ENCODE results near the gene SNED1.

The SNED1 gene

DNA sequence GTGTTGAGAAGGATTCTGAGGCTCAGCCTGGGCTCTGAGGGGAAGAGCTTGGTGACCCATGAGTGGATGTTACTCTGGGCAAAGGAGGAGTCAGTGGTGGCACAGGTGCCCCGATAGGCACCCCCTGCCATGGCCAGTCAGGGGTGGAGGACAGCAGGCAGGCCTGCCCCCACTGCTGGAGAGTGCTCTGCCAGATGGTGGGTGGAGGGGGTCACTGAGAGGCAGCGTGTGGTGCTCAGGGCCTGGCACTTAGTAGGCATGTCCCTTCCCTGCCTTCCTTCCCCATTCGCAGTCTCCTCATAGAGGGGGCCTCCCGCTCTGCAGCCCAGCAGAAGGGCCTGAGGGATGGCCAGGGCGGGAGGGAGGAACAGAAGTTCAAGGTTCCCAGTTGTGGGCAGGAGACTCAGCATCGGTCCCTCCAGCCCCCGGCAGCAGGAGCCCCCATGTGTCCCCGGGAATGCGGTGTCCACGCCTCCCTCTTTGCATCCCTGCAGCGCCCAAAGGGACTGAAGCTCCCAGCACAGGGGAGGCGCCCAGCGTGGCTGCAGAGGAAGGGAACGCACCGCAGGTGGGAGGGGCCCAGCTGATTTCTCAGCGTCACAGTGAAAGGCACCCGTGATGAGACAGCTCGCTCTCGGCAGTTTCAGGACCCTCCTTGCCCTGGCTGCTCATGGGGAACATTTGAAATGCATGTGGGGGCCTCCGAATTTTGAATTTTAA lies 5.7 kb upstream of the SNED1 start:
- DNase-seq, result no peak

DNA sequence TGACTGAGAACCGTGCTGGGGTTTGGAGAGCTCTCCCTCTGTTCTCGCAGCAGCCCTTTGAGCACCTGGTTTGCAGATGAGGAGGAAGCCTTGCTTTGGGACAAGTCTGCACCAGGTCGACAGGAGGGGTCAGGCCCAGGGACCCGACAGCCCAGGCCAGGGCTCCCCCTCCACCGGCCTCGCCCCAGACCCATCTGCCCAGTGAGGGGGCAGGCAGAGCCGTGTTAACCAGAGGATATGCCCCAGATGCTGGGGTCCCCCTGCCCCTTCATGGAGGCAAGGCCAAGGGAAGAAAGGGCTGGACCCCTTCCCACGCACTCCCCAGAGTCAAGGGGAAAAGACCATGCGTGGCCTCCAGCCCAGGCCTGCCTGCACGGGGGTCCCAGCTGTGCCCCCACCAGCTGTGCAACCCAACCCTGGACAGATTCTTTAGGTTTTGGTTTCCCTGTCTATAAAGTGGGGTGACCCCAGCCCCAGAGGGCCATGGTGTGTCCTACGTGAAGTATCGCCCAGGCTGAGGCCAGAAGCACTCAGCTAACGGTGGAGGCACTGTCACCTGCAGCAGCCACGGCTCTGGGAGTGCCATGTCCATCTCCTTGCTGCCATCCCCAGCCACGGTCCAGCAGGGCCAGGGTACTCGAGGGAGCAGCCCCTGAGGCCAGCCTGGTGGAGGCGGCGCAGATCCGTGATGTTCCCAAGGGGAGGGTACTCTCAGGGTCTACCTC lies 4.8 kb upstream of the SNED1 start:
- no peak for DNase-seq

DNA sequence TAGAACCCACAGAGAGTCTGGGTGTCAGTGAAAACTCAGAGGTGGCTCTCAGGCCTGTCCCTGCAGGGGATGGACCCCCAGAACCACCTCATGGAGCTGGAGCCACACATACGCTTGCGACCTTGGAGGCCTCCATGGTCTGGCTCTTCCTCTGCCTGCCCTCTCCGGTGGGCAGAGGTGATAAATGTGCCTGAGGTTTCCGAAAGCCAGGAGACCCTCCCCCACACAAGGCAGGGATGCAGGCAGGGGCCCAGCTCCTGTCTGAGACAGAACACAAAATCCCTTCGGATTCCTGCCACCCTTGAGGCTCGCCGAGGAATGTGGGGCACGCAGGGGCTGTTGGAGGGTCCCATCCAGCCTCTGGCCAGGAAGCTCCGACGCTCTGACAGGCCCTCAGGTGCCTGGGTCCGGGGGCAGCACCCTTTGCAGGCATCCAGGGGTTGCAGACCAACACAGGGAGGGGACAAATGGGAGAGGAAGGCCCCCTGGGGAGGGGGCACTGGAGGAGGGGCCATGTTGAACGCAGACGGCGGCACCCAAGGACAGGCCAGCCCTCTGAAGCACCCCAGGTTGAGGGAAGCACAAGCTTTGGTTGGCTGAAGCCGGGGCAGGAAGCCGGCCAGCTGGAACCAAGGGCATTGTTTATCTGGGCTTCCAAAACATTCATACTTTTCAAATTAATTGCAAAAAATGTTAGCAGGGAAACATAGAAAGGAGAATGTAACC lies 4.1 kb upstream of the SNED1 start:
- no peak for DNase-seq

DNA sequence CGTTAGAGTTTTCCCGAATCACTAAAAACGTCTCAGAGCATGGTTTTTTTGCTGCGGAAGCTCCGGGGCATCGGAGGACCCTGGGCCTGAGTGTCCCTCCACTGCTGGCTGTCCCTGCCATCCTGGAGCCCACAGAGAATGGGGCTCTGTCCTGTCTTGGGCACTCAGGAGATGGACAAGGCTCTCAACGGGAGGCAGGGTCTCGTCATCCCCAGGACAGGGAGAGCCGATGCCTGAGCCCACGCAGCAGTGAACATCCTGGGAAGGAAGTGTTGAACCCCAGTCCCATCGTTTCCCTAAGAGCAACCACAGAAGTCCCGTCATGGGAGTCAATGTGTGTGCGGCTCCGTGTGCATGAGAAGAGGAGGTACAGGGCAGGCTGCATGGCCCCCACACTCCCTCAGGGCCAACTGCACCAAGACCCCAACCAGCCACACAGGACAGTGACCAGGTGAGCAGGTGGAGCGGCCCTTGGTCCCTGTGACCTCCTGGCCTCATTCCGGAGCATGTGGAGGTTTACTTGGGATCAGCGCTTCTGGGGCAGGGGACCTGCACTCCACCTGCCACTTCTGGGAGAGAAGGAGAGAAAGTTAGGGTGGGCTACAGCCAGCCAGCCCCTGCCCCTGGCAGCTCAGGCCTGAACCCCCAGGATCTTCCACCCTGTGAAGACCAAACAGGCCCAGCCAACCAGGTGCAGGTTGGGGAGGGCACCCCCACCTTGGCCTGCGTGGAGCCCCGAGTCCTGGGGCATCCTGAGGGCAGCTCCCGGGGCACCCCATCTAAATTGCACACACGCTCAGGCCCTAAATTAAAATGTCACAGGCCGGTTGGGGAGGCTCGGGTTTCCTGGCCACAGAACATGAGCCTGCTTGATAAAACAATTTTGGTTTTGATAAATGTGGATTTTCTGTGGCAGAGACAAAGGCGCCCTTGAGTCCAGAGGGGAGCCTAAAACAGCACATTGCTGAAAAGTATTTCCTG lies 3.1 kb upstream of the SNED1 start:
- no peak for DNase-seq

DNA sequence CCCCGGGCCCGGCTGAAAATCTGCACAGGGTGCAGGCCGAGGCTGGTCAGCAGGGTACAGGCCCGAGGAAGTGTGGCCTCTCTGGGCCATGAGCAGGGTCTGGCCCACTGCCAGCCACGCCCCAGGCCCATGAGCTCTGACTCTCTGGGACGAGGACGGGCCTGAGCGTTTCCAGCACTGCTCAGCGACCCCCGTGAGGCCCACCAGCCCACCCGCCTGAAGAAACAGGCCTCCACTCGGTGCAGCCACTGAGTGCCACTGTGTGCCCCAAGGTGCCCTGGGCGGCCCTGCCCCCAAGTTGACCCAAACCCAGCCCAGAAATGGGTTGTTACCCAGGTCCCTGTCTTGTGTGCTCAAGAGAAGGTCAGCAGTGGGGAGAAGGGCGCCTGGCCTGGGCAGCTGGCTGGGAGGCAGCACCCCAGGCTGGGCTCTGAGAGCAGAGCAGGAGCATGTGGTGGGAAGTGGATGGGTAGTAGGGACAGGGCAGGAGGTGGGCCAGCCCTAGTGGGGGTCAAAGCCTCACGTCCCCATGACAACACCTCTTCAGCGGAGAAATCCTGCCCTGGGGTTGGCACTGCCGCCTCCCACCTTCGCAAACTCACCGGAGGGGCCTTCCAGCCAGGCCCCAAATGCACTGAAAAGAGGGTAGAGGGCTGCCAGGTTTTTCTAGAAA lies 2.1 kb upstream of the SNED1 start:
- DNase-seq, result no peak

DNA sequence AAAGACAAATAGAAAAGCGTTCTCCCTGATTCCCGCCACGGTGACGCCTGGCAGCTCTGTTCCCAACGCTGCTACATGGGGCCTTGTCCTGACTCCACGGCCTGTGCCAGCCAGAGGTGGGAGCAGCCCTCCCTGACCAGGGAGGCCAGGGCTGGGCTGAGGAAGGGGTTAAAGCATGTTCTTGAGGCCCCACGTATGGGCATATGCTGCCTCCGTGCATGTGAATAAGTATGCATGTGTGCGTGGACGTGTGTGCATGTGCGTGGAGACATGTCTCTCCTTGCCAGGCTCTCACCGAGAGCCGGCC lies 1.6 kb upstream of the SNED1 start:
- DNase-seq, result no peak

DNA sequence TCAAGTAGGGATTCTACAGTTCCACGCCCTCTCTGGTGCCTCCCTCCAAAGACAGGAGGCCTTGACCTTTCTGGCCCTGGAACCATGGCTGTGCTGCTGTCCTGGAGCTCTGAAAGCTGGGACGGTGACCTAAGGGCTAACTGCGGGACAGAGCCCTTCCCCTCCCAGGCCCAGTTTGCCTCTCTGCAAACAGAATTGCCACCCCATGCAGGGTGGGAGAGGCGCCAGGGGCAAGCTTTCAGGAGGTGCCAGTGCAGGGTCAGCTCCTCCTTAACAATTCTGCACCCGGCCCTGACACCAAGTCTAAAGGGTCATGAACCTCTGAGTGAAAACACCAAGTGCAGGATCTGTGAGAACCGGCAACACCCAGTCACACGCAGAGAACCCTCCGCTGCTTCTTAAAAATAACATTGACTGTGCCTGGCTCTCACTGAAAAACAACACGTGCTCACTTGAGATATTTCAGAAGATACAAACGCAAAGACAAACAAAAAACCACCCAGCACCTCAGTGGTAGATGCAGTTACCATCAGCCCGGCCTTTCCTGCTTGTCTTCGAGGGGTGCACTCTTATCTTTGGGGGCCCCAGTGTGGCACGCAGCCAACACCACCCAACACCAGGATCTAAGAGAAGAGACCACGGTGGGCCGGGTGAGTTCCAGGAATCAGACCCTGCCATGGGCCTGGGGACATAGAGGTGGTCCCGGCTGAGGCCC lies 1.1 kb upstream of the SNED1 start:
- DNase-seq, result no peak

DNA sequence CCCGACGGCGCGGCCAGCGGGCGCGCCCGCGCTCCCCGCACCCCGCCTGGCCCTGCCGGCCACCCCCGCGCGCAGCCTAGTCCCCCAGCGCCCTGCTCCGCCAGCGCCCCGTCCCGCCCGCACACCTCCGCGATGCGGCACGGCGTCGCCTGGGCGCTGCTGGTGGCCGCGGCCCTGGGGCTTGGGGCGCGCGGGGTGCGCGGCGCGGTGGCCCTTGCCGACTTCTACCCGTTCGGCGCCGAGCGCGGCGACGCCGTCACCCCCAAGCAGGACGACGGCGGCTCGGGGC lies 232 bp downstream of the SNED1 start:
- no peak for DNase-seq

DNA sequence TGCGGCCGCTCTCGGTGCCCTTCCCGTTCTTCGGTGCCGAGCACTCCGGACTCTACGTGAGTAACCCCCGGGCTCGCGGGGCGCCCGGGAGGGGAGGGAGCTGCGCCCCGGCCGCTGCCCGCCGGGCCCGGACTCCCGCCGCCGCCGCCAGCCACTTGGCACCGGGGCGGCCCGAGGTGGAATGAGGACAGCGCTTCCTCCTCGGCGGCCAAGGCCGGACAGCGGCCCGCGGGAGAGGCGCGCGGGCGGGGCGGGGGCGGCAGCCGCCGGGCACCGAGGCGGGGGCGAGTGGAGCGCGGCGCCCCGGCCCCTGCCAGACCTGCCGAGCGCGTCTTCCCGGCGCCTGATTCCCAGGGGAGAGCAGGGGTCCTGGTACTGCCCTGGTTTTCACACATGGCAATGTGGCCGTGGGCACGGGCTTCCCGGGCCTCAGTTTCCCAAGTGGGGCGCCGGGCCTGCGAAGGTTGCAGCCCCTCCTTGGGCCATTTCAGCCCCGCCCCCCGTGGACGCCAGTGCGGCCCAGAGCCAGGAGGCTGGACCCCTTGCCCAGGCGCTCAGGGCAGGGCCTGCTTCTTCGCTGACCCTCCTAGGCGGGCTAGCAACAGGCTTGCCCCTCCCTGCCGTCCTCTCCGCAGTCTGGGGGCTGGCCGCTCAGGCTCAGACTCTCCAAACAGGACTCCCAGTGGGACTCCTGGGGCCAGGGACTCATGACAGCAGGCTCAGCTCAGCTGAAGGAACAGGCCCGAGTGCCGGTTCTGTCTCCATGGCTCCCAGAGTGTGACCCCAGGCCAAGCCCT lies 775 bp downstream of the SNED1 start:
- DNase-seq, result no peak

DNA sequence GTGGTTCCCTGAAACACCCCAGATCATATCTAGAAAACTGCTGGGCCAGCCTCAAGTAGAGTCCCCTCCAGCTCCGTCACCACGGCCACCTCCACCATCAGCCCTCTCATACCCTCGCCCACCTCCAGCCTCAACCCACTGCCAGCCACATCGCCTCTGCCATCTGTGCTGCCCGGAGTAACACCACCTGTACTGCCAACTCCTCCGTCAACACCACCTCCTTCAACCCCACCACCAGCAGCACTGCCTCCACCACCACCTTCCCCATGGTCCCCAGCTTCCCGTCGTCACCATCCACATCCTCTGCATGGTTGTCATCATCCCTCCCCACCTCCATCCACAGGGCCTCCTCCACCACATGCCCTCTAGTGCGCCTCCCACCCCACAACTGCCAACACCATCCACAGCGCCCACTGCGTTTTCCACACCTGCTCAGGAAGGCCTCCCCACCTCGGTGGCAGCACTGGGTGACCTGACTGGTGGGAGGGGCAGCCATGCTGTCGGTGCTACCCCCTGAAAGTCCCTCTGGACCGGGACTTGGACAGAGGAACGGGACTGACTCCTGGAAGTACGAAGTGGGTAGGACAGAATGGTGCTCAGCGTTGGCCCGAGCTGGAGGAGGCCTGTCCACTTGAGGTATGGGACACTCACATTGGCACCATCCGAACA lies 1.6 kb downstream of the SNED1 start:
- no peak for DNase-seq

DNA sequence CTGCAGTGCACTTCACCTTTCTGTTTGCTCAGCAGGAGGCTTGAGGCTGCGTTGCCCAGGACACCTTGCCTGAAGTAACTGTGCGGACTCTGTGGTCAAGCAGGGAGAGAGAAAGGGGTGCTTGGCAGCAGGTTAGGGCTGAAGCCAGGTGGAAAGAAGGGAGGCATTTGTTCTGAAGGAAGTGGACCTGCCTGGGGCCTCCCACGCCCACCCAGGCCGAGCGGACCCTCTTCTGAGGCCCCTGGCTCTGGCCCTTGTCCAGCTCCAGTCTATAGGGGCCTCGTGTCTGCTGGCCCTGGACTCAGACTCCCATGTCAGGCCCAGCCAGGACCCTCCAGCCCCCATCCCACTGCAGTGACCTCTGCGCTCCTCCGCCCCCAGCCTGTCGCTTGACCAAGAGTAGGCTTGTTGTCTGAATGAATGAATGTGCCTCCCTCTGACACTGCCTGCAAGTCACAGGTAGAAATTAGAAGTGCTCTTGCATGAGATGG lies 2.5 kb downstream of the SNED1 start:
- peak; percentile 2 for DNase-seq

DNA sequence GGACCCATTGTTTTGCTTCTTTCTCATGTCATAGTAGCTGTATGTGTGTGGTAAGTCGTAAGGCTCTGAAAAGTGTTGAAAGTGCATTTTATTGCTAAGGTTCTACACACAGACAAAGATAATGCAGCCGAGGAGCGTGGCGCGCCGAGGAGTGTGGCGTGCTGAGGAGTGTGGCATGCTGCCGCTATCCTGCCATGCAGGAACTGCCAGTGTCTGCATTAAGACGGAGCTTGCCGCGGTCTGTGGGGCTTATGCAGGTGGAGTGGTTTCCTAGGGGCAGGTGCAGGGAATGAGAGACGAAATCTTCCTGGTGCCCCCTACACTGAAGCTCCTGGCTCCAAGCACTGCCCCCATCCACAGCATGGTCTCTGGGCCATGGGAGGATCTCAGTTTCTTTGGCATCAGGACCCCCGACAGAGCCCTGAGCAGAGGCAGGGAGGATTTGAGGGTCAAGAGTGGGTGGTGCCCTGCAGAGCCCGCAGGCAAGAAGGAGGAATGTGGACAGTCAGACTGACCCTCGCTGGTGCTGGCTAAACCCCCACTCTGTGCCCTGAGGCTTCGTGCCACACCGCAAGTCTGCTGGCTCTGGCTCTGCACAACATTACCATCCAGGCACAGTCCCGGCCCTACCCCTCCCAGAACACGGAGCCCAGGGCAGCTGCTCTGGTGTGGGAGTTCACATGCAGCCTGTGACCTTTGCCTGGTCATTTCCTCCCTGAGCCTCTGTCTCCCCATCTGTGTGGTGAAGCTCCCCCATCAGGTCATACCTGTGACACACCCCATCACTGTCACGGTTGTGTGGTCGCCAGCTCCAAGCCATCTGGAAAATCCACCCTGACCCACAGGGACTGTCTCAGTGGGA lies 3.2 kb downstream of the SNED1 start:
- peak; percentile 2 for DNase-seq

DNA sequence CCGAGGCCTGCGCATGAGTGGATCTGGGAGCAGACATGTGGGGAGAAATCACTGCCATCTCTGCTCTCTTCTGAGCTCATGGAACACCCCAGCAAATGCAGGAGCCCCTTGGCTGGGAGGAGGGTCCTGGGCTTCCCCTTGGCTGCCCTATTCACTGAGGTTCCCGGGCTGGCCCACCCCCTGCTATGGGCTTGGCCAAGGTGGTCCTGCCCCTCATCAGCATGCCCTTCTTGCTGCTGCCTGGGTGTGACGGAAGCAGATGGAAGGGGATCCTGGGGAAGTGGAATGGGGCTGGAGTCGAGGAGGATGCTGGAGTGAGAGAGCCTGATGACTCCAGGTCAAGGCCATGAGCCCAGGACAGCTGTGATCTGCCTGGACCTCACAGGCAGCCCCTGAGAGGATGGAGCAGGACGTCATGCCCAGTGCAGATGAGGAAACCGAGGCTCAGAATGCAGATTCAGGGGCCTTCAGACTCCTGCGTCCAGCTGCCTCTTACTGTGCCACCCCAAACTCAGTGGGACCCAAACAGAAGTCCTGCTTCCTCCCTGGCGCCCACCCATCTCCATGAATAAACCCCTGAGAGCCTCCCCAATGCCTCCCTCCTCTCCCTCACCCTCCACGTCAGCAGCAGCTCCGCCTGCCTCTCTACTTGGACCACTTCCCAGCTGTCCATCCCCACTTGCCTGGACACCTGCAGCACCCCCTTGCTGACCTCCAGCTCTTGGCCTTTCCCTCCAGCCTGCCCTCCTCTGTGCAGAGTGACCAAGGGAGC lies 4.0 kb downstream of the SNED1 start:
- DNase-seq, result peak; percentile 2

DNA sequence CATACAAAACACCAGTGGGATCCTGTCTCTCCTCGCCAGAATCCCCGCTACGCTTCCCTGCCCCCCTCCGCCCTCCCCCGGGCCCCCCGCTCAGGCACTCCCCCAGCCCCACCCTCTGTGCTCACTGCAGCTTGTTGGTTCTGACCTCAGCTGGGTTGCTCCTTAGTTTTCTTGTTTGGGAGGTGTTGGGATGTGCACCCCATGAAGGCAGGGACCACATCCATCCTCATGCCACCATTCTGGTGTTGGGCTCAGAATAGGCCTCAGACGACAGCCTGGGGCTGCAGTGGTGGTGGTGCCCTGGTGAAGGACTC lies 4.6 kb downstream of the SNED1 start:
- DNase-seq, result no peak

DNA sequence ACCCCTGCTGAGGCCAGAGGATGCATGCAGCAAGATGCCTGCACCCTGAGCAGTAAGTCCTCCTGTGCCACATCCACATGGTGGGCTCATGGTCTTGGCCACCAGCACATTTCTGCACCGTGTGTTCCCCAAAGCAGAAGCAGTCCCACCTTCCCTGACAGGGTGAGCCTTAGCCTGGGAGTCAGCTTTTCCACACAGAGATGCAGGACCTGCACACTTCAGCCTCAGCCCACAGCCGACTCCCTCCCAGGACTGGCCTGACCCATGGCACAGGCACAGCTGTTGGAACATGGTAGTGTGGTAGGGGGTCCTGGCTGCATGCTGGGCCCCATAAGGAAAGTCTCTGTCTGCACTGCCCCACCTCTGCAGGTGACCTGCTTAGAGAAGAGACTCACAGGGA lies 5.0 kb downstream of the SNED1 start:
- DNase-seq, result peak; percentile 1

DNA sequence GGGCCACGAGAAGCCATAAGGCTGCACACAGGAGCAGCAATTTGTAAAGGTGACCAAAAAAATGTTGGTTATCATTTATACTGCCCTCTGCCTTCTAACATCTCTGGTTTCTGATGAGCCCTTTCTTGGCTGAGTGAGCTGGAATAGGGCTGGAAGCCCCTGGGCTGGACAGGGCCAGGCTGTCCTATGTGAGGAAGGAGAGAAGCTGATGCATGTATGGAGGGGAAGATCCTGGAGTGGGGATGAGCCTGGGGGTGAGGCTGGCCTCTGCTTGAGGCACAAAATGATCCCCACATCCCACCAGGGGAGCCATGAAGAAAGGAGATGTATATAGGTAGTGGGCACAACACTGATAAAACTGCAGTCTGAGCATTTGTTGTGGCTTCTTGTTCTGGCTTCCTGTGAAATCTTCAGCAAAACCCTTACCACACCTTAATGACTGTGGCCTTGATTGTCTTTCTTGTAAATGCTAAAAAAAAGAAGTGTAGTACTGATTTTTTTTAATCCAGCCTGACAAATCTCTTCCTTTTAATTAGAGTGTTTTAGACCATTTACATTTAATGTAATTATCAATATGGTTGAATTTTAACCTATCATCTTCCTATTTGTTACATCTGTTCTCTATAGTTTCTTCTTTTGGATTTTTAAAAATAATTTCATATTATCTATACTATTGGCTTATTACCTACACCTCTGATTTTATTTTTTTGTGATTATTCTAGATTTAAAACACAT lies 5.6 kb downstream of the SNED1 start:
- DNase-seq, result peak; percentile 2

DNA sequence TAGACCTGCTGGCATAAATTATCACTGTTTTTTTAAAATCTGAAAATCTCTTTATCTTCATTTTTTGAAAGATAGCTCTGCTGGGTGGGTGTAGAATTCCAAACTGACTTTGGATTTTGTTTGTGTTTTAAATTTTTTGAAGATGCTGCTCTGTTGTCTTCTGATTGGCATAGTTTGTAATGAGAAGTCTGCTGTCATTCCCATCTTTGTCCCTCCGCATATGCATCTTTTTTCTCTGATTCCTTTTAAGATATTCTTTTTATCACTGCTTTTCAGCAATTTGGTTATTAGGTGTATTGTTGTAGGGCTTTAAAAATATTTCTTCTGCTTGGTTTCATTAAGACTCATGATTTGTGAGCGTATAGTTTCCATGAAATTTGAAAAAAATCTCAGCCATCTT lies 7.2 kb downstream of the SNED1 start:
- peak; percentile 1 for DNase-seq

DNA sequence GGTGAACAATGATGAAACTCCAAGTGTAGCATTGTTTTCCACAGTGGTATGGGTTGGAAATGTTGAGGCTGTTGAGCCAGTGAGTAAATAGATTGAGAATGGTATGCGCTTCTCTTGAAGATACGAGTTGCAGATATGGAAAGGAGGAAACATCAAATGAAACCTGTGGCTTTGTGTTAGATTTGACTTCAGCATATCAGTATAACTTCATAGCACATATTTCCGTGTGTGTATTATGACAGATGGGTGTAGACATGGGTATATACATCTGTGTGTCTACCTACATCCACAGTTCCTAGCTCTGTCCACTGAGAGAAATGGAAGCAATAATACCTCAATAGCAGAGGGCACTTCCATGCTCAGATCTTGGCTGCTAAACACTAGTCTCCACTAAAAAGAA lies 8.0 kb downstream of the SNED1 start:
- DNase-seq, result peak; percentile 1
